NK-92 treated with Interleukin-12 subunit alpha and Interleukin-12 subunit beta, amount 100 ng/mL, for 24 hours (cell line): ENCODE measurements around the gene NOL4.
"Not testable (repeated sequence)": the region's sequence is repeated elsewhere in the genome, so short reads cannot be mapped to it uniquely, and the experiment has no call there.

Experiments used
- DNase-seq: peaks from one replicate; lab custom pipeline; 2025; lab: John Stamatoyannopoulos, UW

NOL4 gene, protein sequence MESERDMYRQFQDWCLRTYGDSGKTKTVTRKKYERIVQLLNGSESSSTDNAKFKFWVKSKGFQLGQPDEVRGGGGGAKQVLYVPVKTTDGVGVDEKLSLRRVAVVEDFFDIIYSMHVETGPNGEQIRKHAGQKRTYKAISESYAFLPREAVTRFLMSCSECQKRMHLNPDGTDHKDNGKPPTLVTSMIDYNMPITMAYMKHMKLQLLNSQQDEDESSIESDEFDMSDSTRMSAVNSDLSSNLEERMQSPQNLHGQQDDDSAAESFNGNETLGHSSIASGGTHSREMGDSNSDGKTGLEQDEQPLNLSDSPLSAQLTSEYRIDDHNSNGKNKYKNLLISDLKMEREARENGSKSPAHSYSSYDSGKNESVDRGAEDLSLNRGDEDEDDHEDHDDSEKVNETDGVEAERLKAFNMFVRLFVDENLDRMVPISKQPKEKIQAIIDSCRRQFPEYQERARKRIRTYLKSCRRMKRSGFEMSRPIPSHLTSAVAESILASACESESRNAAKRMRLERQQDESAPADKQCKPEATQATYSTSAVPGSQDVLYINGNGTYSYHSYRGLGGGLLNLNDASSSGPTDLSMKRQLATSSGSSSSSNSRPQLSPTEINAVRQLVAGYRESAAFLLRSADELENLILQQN

GRCh38 chr18:34224423-34225217 is at the start of gene NOL4:
TSS of gene NOL4 (minus strand) at chr18:34224913. CDS start at chr18:34223253, 1,660 bp downstream.
- no peak for DNase-seq

DNA sequence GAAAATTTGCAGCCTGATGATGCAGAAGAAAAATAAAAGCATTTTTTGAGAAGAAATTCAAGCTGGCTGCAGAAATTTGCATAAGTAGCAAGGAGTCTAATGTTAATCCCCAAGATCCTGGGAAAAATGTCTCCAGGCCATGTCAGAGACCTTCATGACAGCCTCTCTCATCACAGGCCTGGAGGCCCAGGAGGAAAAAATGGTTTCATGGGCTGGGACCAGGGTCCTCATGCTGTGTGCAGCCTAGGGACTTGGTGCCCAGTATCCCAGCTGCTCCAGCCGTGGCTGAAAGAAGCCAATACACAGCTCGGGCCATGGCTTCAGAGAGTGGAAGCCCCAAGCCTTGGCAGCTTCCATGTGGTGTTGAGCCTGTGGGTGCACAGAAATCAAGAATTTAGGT is 41.3 kb upstream of the NOL4 start:
- not testable (repeated sequence) for DNase-seq

DNA sequence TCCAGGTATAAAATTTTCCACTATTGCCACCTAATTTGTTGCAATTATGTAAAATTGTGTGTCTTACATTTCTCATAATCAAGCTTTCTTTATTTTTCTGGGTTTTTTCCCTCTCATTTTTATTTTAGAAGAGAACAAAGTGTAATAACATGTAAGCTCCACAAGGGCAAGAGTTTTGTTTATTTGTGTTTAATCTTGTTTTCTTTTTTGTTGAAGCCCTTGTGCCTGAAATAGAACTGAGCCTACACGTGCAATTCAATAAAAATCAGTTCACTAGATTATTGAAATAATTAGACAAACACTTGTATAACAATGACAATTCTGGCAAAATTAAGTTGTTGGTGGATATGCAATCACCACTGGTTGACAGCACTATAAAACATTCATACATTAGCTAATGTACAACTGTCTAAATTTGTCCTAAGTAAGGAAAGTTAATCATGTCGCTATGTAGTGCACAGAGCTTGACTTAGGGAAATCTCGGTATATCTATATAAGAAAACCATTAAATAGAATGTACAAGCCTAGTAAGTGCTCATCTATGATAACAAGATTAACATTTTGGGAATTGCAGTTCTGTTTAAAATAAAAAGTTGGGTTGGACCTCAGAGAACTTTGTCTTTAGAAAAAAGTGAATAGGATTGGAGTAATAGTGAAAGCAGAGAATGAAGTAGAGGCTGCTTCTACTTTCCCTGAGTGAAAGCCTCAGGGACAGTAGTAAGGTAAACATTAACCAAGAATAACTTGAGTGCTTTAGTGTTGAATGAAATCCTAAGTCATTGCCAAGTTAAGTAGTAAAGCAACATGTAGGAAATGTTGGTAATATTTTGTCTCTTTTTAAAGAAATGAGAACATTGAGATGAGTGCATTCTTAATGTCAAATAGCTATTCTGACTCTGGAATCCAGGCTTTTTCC is 37.4 kb upstream of the NOL4 start:
- DNase-seq = no peak

- DNase-seq = no peak
Measured at GRCh38 chr18:34258176-34258575, 33.5 kb upstream of the NOL4 start.

DNA sequence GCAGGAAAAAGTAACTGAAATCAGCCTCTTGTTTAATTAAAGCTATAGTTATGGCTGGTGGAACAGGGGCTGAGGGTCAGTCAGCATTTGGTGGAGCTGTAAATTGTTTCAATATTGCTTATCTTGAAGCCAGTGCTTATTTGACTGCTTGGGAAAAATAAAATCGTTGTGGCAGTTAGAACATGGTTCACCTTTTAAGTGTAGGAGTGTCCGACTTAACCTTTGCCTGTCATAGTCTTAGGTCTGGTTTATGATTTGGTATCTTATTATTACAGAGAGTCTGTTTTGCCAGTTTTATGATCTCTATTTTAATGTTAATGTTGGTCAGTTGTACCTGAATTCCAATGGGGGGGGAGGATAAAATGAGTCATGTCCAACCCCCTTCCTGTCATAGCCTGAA is 27.2 kb upstream of the NOL4 start:
- no peak for DNase-seq

GRCh38 chr18:34248727-34249126 is 24.0 kb upstream of the NOL4 start:
- no peak for DNase-seq

DNA sequence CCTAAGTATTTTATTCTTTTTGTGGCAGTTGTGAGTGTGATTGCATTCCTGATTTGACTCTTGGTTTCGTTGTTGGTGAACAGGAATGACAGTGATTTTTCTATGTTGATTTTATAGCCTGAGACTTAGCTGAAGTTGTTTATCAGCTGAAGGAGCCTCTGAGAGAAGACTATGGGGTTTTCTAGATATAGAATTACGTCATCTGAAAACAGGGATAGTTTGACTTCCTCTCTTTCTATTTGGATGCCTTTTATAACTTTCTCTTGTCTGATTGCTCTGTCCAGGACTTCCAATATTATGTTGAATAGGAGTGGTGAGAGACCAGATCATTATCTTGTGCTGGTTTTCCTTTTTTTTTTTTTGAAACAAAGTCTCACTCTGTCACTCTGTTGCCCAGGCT is 18.0 kb upstream of the NOL4 start:
- no peak for DNase-seq

GRCh38 chr18:34233781-34234388 is 9.2 kb upstream of the NOL4 start:
- not testable (repeated sequence) for DNase-seq

DNA sequence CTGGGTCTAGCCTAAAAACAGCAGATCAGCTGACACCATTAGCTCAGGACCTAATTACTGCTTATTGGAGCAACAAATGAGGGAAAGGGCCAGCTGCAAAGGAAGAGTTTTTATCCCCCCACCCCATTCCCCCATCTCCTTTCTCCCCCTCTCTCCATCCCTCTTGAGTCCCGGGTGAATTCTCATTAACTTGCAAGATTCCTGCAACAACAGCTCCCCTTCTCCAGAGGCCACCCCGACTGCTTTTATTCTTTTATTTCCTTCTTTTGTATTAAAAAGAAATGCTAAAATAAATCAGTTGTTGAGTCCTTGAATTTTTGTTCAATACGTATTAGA is 473 bp upstream of the NOL4 start:
- DNase-seq = no peak

DNA sequence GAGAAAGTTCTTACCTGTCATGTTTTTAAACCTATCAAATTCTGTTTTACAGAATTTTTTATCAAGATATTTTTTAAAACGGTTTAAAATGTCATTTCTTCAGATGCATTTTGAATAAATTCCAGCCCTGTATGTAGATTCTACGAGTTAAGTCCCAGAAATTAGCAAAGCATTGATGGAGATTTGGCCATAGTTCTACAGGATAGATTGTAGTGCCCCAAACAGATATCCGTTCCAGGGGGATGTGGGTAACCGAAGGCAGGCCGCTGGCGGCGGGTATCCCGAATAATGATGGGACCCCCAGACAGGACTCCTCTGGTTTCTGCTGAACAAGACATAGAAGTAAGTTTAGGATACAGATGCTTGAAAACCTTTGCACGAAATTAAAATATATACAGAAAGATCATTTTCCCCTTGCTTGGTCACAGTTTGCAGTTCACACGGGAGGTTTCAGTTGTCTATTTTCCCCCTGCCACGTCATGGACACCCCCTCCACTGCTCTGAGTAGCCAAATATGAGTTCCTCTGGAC is 755 bp downstream of the NOL4 start:
- no peak for DNase-seq

DNA sequence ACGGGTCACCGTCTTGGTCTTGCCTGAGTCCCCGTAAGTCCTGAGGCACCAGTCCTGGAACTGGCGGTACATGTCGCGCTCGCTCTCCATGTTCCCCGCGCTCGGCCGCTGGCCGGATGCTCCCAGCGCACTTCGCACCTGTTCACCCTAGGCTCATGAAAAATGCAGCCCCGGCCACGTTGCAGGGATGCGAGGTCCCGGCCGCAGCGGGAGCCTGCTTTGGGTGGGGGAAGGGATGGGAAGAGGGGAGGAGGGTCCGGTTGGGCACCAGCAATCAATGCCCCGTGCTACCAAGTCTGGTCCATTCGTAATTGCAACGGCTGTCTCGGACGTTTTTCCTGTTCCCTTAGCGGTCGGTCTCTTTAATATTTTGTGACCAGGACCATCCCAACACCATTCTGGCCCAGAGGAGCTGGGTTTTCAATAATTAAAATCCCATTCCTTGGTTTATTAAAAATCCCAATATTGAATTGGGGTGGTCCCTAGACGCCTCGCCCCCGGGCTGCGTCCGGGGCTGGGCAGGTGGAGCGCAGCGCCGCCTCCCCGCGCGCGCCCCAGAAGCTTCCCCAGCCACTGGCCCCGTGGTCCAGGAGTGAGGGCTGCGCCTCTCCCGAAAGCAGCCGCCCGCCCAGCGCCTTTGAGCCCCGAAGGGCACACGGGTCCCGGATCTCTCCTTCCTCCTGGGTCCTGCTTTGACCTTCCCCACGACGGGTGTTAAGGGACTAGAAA is 1.4 kb downstream of the NOL4 start:
- DNase-seq = no peak

- DNase-seq = no peak
Measured at GRCh38 chr18:34222307-34223163, 2.2 kb downstream of the NOL4 start.

GRCh38 chr18:34221971-34222306 is 2.8 kb downstream of the NOL4 start:
- no peak for DNase-seq

GRCh38 chr18:34220081-34220815 is 4.5 kb downstream of the NOL4 start:
- no peak for DNase-seq

- DNase-seq = no peak
Measured at GRCh38 chr18:34219651-34220050, 5.1 kb downstream of the NOL4 start.

DNA sequence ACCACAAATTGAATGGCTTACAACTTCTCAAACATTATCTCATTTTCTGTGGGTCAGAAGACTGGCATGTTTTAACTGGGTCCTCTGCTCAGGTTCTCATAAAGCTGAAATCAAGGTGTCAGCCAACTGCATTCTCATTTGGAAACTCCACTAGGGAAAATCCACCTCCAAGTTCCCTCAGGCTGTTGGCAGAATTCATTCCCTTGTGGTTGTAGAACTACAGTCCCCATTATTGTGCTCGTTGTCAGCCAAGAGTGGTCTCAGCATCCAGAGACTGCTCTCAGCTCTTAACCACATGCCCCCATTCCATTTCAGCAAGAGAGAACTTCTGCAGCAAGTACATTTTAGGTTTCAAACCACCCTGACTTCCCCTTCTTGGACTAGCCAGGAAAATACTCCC is 12.2 kb downstream of the NOL4 start:
- no peak for DNase-seq

- DNase-seq = no peak
Measured at GRCh38 chr18:34207344-34207851, 17.3 kb downstream of the NOL4 start.

GRCh38 chr18:34203866-34204265 is 20.8 kb downstream of the NOL4 start:
- no peak for DNase-seq

DNA sequence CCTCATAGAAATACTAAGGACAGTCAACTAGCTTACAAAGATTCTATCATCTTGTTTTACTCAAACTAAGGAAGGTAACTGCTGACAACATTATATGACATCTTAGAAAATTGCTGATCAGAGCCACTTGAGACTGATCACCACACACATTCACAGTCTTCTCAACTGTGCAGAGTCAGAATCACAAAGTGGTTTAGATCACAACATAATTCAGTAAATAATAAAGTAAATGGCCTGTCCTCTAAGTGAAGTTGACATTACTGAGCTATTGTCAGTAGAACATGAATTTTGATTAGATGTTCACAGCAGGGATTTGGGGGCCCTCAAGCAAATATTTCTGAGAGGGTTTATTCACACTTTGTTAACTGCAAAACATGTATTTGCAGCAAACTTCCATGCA is 28.5 kb downstream of the NOL4 start:
- no peak for DNase-seq
